ENCODE results near the gene FRS2.
A peak's percentile ranks its signal among the peaks of the same experiment; 100 is the strongest.

FRS2 gene

GRCh38 chr12:69527506-69528272, 57.5 kb downstream of the FRS2 start:
- DNase-seq (ENCODE audit: low read depth, low spot score), result no peak

GRCh38 chr12:69529021-69529420, 58.8 kb downstream of the FRS2 start:
- no peak for DNase-seq (ENCODE audit: low read depth, low spot score)

- DNase-seq (ENCODE audit: low read depth, low spot score), result no peak
Measured at GRCh38 chr12:69533844-69534243, 63.7 kb downstream of the FRS2 start.

GRCh38 chr12:69534389-69534822, 64.2 kb downstream of the FRS2 start:
- no peak for DNase-seq (ENCODE audit: low read depth, low spot score)

DNA sequence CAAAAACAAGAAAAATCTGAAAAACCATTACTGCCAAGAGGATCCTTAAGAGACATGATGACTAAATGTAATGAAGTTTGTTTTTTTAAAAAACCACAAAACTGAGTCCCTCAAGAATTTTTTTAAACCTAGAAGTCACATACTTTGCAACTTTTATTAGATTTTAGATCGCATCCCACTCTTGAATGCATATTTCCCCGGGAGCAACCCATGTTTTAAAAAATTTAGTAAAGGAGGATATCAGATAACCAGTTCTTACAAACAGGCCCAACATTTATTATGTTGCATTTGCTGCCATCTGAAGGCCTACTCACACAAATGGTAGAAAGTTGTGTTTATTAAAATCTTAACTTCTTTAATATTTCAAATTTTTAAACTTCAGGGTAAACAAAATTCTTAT, 70.8 kb downstream of the FRS2 start:
- no peak for DNase-seq (ENCODE audit: low read depth, low spot score)

DNA sequence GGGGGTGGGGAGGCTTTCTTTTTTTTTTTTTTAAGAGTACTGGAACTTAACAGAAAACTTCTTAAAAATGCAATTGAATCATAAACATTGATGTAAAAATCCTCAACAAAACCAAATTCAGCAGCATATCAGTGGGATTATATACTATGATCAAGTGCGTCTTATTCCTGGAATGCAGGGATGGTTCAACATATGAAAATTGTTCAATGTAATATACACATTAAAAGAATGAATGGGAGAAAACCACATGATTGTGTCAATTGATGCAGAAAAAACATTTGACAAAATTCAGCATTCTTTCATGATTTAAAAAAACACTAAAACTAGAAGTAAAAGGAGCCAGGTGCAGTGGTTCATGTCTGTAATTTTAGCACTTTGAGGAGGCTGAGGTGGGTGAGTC, 73.9 kb downstream of the FRS2 start:
- DNase-seq (ENCODE audit: low read depth, low spot score), result no peak

GRCh38 chr12:69545081-69545480, 74.9 kb downstream of the FRS2 start:
- DNase-seq (ENCODE audit: low read depth, low spot score), result no peak

DNA sequence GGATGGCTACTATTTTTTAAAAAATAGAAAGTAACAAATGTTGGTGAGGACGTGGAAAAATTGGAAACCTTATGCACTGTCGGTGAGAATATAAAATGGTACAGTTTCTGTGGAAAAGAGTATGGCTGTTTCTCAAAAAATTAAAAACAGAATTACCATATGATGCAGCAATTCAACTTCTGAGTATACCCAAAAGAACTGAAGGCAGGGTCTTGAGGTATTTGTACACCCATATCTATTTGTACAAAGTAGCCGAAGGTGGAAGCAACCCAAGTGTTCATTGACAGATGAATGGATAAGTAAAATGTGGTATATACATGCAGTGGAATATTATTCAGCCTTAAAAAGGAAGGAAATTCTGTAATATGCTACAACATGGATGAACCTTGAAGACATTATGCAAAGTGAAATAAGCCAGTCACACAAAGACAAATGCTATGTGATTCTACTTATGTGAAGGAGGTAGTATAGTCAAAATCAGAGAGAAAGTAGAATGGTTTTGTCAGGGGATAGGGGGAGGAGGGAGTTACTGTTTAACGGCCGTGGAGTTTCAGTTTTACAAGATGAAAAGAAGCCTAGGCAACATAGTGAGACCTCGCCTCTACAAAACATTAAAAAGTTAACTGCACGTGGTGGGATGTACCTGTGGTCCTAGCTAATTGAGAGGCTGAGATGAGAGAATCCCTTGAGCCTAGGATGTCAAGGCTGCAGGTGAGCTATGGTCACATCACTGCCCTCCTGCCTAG, 76.7 kb downstream of the FRS2 start:
- DNase-seq (ENCODE audit: low read depth, low spot score), result no peak

DNA sequence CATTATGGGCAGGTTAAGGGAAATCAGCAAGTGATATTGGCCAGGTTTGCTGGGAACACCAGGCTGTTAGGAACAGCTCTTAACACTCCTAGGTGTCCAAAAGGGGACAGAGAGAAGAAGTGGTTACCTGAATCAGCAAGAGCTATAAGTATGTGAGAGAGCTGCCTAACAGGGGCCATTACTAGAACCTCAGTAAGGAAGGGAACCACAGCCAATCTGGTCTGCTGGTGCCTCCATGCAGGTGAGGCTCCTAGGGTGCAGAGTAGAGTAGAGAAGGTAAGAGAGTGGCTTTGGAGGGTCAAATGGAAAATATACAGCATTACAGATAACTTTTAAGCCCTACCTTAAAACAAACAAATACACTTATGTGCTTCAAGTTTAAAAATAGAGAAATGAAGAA, 78.5 kb downstream of the FRS2 start:
- DNase-seq (ENCODE audit: low read depth, low spot score), result no peak

DNA sequence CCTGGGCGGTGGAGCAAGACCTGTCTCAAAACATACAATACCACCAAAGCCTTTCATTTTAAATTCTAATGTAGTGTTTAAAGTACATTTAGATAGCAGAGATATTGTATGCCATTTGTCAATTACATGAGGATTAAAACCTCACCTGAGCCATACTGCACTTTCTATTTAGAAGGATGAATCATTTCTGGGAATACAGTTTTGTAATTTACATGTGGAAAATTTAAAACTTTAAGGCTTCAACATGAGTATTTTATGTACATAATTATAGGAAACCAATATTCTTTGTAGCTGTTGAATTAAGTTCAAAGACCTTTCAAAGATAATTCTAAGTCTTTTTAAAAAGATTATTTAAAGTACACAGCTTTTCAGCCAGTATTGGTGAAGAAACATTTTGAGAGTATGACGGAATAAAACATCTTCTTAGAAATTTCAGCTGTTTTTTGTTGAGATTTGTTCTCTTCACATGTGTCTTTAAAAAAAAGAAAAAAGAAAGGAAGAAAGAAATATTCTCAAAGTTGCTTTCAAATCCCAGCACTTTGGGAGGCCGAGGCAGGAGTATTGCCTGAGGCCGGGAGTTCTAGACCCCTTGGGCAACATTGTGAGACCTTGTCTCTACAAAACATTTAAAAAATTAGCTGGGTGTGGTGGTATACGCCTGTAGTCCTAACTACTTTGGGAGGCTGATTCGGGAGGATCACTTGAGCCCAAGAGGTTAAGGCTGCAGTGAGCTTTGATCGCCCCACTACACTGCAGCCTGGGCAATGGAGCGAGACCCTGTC, 80.6 kb downstream of the FRS2 start:
- no peak for DNase-seq (ENCODE audit: low read depth, low spot score)

- no peak for DNase-seq (ENCODE audit: low read depth, low spot score)
Measured at GRCh38 chr12:69553628-69554248, 83.5 kb downstream of the FRS2 start.

GRCh38 chr12:69555461-69555860, 85.3 kb downstream of the FRS2 start:
- DNase-seq (ENCODE audit: low read depth, low spot score), result no peak

- no peak for DNase-seq (ENCODE audit: low read depth, low spot score)
Measured at GRCh38 chr12:69556383-69556782, 86.2 kb downstream of the FRS2 start.

GRCh38 chr12:69563166-69563762, 93.1 kb downstream of the FRS2 start:
- DNase-seq (ENCODE audit: low read depth, low spot score), result no peak

GRCh38 chr12:69566603-69567002, 96.4 kb downstream of the FRS2 start:
- no peak for DNase-seq (ENCODE audit: low read depth, low spot score)

DNA sequence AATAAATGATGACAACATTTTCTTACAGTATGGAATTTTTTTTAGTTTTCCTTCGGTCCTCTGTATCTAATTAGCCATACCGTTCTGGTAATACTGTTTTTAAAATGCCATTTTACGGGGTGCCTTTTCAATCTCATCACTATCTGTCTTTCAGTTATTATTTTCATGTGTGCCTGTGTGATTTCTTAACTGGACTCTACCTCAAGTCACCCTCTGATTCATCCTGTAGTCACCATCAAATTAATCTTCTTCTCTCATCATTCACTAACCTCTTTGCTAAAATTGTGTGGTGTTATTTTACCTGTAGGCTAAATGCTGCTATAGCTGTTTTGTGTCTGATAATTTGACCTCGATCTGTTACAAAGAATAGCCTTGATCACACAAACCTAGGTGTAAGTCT, 99.0 kb downstream of the FRS2 start:
- no peak for DNase-seq (ENCODE audit: low read depth, low spot score)

- no peak for DNase-seq (ENCODE audit: low read depth, low spot score)
Measured at GRCh38 chr12:69570000-69570516, 99.9 kb downstream of the FRS2 start.

- DNase-seq (ENCODE audit: low read depth, low spot score), result peak; percentile 33
Measured at GRCh38 chr12:69570545-69571399, 100.6 kb downstream of the FRS2 start.

GRCh38 chr12:69575346-69575745, 105.2 kb downstream of the FRS2 start:
- DNase-seq (ENCODE audit: low read depth, low spot score), result no peak

DNA sequence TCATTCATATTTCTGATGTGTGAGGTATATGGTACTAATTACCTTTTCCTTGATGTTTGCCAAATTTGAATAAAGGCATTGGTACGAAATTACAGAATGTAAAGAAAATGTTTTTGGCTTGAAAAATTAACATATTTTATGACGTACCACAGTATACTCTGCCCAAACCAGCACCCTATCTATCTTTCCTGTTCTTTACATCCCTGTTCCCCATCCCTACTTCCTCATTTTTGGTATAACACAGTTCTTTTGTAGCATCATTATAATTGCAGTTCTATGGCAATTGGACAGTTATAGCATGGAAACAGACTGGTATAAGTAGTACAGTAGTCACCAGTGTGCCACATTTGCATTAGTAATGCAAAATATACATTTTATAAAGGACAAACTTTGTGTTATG, 108.1 kb downstream of the FRS2 start:
- no peak for DNase-seq (ENCODE audit: low read depth, low spot score)
